Neuronal stem cell (in vitro differentiated cells): Measurements from ENCODE around the gene CHRD.
"Not testable (repeated sequence)": the region's sequence is repeated elsewhere in the genome, so short reads cannot be mapped to it uniquely, and the experiment has no call there.

Experiments used
- DNase-seq: peaks from one replicate; pipeline ENCODE4 v3.0.0-alpha.2; 2013; ENCODE audit warnings: low spot score
- H2AFZ ChIP-seq: one replicate; pipeline ENCODE4 v1.6.1; 2013; ENCODE audit warnings: mild to moderate bottlenecking, low read length, inconsistent platforms
- H2AK5ac ChIP-seq: 2 replicates; pipeline ENCODE4 v1.6.1; 2013; ENCODE audit warnings: low read depth, mild to moderate bottlenecking, inconsistent platforms, low read length, moderate library complexity, mixed read lengths
- H2BK120ac ChIP-seq: 2 replicates; pipeline ENCODE4 v1.6.1; 2013; ENCODE audit warnings: low read depth, mild to moderate bottlenecking, inconsistent platforms, low read length, moderate library complexity, mixed read lengths
- H2BK12ac ChIP-seq: one replicate; pipeline ENCODE4 v1.6.1; 2013; ENCODE audit warnings: low read length, inconsistent platforms
- H2BK15ac ChIP-seq: 2 replicates; pipeline ENCODE4 v1.6.1; 2013; ENCODE audit warnings: mild to moderate bottlenecking, low read length, inconsistent platforms, mixed read lengths
- H2BK5ac ChIP-seq: one replicate; pipeline ENCODE4 v1.6.1; 2013; ENCODE audit warnings: inconsistent platforms, mild to moderate bottlenecking, low read length, moderate library complexity
- H3K14ac ChIP-seq: one replicate; pipeline ENCODE4 v1.6.1; 2013; ENCODE audit warnings: low read length, inconsistent platforms
- H3K18ac ChIP-seq: 2 replicates; pipeline ENCODE4 v1.6.1; 2013; ENCODE audit warnings: low read length, inconsistent platforms
- H3K23ac ChIP-seq: 2 replicates; pipeline ENCODE4 v1.6.1; 2013; ENCODE audit warnings: low read depth, mild to moderate bottlenecking, mixed read lengths, low read length, inconsistent platforms; ENCODE audit not compliant: poor library complexity
- H3K27ac ChIP-seq: replicated peaks from 3 replicates; pipeline ENCODE4 v1.5.1; 2013; ENCODE audit warnings: low read length, inconsistent platforms
- H3K27me3 ChIP-seq, 3 experiments: 2 replicates each; pipeline ENCODE4 v1.6.1; 2013; ENCODE audit warnings: low read length in 3 of 3, mild to moderate bottlenecking in 2 of 3, inconsistent platforms in 1 of 3, low read depth in 1 of 3, mixed read lengths in 1 of 3, moderate library complexity in 1 of 3; ENCODE audit not compliant: control insufficient read depth in 3 of 3, insufficient read depth in 3 of 3
- H3K36me3 ChIP-seq, 2 donors: replicated peaks in 1 of 2; 2 replicates each; pipeline ENCODE4 v1.6.1; 2013; ENCODE audit warnings: low read length in 2 of 2; ENCODE audit not compliant: control insufficient read depth in 2 of 2, insufficient read depth in 2 of 2
- H3K4ac ChIP-seq: 2 replicates; pipeline ENCODE4 v1.6.1; 2013; ENCODE audit warnings: inconsistent platforms, mild to moderate bottlenecking, low read length, moderate library complexity
- H3K4me1 ChIP-seq, 2 donors: 1 replicate in 1 of 2; 2 replicates in 1 of 2; pipeline ENCODE4 v1.6.1; 2013; ENCODE audit warnings: low read length in 2 of 2, low read depth in 1 of 2; ENCODE audit not compliant: control insufficient read depth in 2 of 2, insufficient read depth in 1 of 2
- H3K4me2 ChIP-seq: one replicate; pipeline ENCODE4 v1.6.1; 2013; ENCODE audit warnings: mild to moderate bottlenecking, low read length, inconsistent platforms; ENCODE audit not compliant: insufficient read depth, poor library complexity, severe bottlenecking
- H3K4me3 ChIP-seq, 2 donors: 2 replicates each; pipeline ENCODE4 v1.5.1; 2013; ENCODE audit warnings: low read length in 2 of 2, mild to moderate bottlenecking in 2 of 2, inconsistent platforms in 1 of 2, moderate library complexity in 1 of 2
- H3K79me1 ChIP-seq: one replicate; pipeline ENCODE4 v1.6.1; 2013; ENCODE audit warnings: low read depth, mild to moderate bottlenecking, inconsistent platforms, low read length, moderate library complexity
- H3K9ac ChIP-seq: one replicate; pipeline ENCODE4 v1.6.1; 2013; ENCODE audit warnings: mild to moderate bottlenecking, low read depth, low read length, inconsistent platforms; ENCODE audit not compliant: poor library complexity
- H3K9me3 ChIP-seq, 2 donors: replicated peaks in 1 of 2; 2 replicates each; pipeline versions ENCODE3 to v1.6.1; 2013; ENCODE audit warnings: low read length in 2 of 2, mild to moderate bottlenecking in 2 of 2, inconsistent platforms in 1 of 2, low read depth in 1 of 2, mixed read lengths in 1 of 2, moderate library complexity in 1 of 2; ENCODE audit not compliant: control insufficient read depth in 2 of 2, insufficient read depth in 1 of 2
- H4K8ac ChIP-seq: one replicate; pipeline ENCODE4 v1.6.1; 2013; ENCODE audit warnings: low read depth, mild to moderate bottlenecking, inconsistent platforms, low read length, moderate library complexity
- H4K91ac ChIP-seq: one replicate; pipeline ENCODE4 v1.6.1; 2013; ENCODE audit warnings: low read length, low read depth, mild to moderate bottlenecking, inconsistent platforms; ENCODE audit not compliant: poor library complexity
- WGBS, 2 donors: extraction: QIAGEN DNeasy Blood & Tissue Kit; methylation state at CpG; one replicate each; pipeline ENCODE4 v1.1.7; 2013; ENCODE audit warnings: missing lambda C conversion rate in 2 of 2, mixed read lengths in 1 of 2; ENCODE audit not compliant: insufficient read length in 2 of 2, insufficient replicate concordance in 1 of 2; ENCODE audit errors: extremely low coverage in 2 of 2; 5-methylcytosine and 5-hydroxymethylcytosine counted together

The CHRD gene

GRCh38 chr3:184430940-184431339 is 51.1 kb downstream of the CHRD start:
- no peak overlapping the region for H2AFZ ChIP-seq
- no peak overlapping the region for H3K4me2 ChIP-seq
- WGBS, 2 donors: 100% methylated on average over 1 of the region's 2 CpGs; no CpG with 5 or more reads in 1 of the 2 donors
- H3K4ac ChIP-seq: no peak overlapping the region
- H3K36me3 ChIP-seq: no peaks in the 10 kb centered on the region
- H2BK120ac ChIP-seq: no peak overlapping the region
- H3K4me1 ChIP-seq: peaks cover 2 to 4% of the 10 kb centered on the region in 2 donors
- no peak overlapping the region for H2BK15ac ChIP-seq
- no peak overlapping the region for H2BK12ac ChIP-seq
- no peak overlapping the region for H3K27ac ChIP-seq
- no peak overlapping the region for H2AK5ac ChIP-seq
- no peak overlapping the region for H2BK5ac ChIP-seq
- H3K27me3 ChIP-seq: peaks cover 0 to 6% (median 0%) of the 10 kb centered on the region in 3 experiments
- no peak overlapping the region for H3K4me3 ChIP-seq
- H3K9ac ChIP-seq: no peak overlapping the region
- H3K14ac ChIP-seq: no peak overlapping the region
- no peak overlapping the region for H4K8ac ChIP-seq
- no peak overlapping the region for H3K23ac ChIP-seq
- no peak overlapping the region for H3K18ac ChIP-seq
- no peaks in the 10 kb centered on the region for H3K79me1 ChIP-seq
- H4K91ac ChIP-seq: no peak overlapping the region
- no peaks in the 10 kb centered on the region for H3K9me3 ChIP-seq
- DNase-seq: no peak

- H3K4me1 ChIP-seq, H3K4ac ChIP-seq, H2BK15ac ChIP-seq, H3K27ac ChIP-seq, H2AFZ ChIP-seq, H2AK5ac ChIP-seq, H3K4me2 ChIP-seq, H3K4me3 ChIP-seq, H3K36me3 ChIP-seq, H3K27me3 ChIP-seq, H2BK5ac ChIP-seq, H2BK120ac ChIP-seq, H4K8ac ChIP-seq, DNase-seq, H3K14ac ChIP-seq, H3K79me1 ChIP-seq, H3K18ac ChIP-seq, H3K9me3 ChIP-seq, H3K23ac ChIP-seq, H2BK12ac ChIP-seq, H3K9ac ChIP-seq, H4K91ac ChIP-seq: not testable (repeated sequence)
- no CpG with 5 or more reads among the region's 2 CpGs for WGBS, 2 donors
Measured at GRCh38 chr3:184433178-184433577, 53.3 kb downstream of the CHRD start.

- H3K27me3 ChIP-seq: peaks cover 0 to 8% (median 0%) of the 10 kb centered on the region in 3 experiments
- no peak overlapping the region for H2AK5ac ChIP-seq
- no peak overlapping the region for H3K4ac ChIP-seq
- no peak overlapping the region for H3K27ac ChIP-seq
- H3K9me3 ChIP-seq: no peaks in the 10 kb centered on the region
- DNase-seq: no peak
- H3K79me1 ChIP-seq: no peaks in the 10 kb centered on the region
- no peak overlapping the region for H3K4me2 ChIP-seq
- H3K36me3 ChIP-seq: no peaks in the 10 kb centered on the region
- H2BK5ac ChIP-seq: peak overlapping the region; percentile 22
- WGBS, 2 donors: no CpG with 5 or more reads among the region's 7 CpGs
- H4K8ac ChIP-seq: no peak overlapping the region
- H3K14ac ChIP-seq: no peak overlapping the region
- H2BK120ac ChIP-seq: no peak overlapping the region
- no peak overlapping the region for H3K18ac ChIP-seq
- H3K23ac ChIP-seq: no peak overlapping the region
- H3K4me1 ChIP-seq: peaks cover 0 to 2% of the 10 kb centered on the region in 2 donors
- H2AFZ ChIP-seq: no peak overlapping the region
- H4K91ac ChIP-seq: no peak overlapping the region
- H2BK15ac ChIP-seq: no peak overlapping the region
- no peak overlapping the region for H2BK12ac ChIP-seq
- no peak overlapping the region for H3K4me3 ChIP-seq
- H3K9ac ChIP-seq: no peak overlapping the region
Measured at GRCh38 chr3:184439096-184439495, 59.2 kb downstream of the CHRD start.
